ENCODE measurements around the gene PARS2.

PARS2 gene

GRCh38 chr1:54721719-54722118 lies 42.6 kb downstream of the PARS2 start:
- no peak for DNase-seq

- DNase-seq = no peak
Measured at GRCh38 chr1:54716299-54717047, 47.9 kb downstream of the PARS2 start.

GRCh38 chr1:54715493-54716298 lies 48.6 kb downstream of the PARS2 start, which contains the start of gene TTC4:
TTC4 (plus strand) TSS chr1:54715861; CDS start chr1:54715909, 48 bp downstream.
- DNase-seq = peak; percentile 78 to 80

GRCh38 chr1:54714881-54715492 lies 49.3 kb downstream of the PARS2 start:
- no peak for DNase-seq

- DNase-seq = no peak
Measured at GRCh38 chr1:54711536-54711935, 52.8 kb downstream of the PARS2 start.

GRCh38 chr1:54710841-54711240 lies 53.5 kb downstream of the PARS2 start:
- no peak for DNase-seq

- no peak for DNase-seq
Measured at GRCh38 chr1:54710434-54710833, 53.9 kb downstream of the PARS2 start.

- no peak for DNase-seq
Measured at GRCh38 chr1:54709547-54710292, 54.6 kb downstream of the PARS2 start.

- DNase-seq = no peak
Measured at GRCh38 chr1:54708385-54708784, 55.9 kb downstream of the PARS2 start.

All from Kasumi-1 (cell line).